IMR-90 (cell line): ENCODE results near the gene CUL9. TPM values are rescaled to one million over a fixed set of nuclear protein-coding genes. Genes with fewer than 3 reads are reported as not detected.

ENCODE experiments used
- ATAC-seq: fragments of 200-7000 bp; cut with Tn5 transposase; 2 replicates; pipeline ENCODE4 v1.9.1; 2020; ENCODE audit warnings: low read depth, mild to moderate bottlenecking, moderate library complexity
- BruUV-seq: library from RNA; stranded (reverse); fragments of 400-500 nt; replicated peaks from 2 replicates; lab custom pipeline; 2021; lab: Mats Ljungman, UMichigan
- CTCF ChIA-PET: fragments of 300-600 bp; formaldehyde crosslinking; extraction: SDS; loops from one replicate; lab custom pipeline; 2021; ENCODE audit warnings: antibody characterized with exemption; lab: Yijun Ruan, JAX
- POLR2A ChIA-PET: fragments of 300-600 bp; sonication (Branson Sonifier 250); formaldehyde crosslinking; loops from one replicate; lab custom pipeline; 2022; ENCODE audit warnings: antibody characterized with exemption; ENCODE audit not compliant: unreplicated experiment; lab: Charles Lee
- DNase-seq: peaks from one replicate; pipeline ENCODE4 v3.0.0; 2013
- H2AFZ ChIP-seq: replicated peaks from 2 replicates; pipeline ENCODE3; 2013; ENCODE audit warnings: low read length, mild to moderate bottlenecking; ENCODE audit not compliant: poor library complexity
- H2AK5ac ChIP-seq: 2 replicates; pipeline ENCODE4 v1.6.1; 2013; ENCODE audit warnings: low read depth, low read length, inconsistent platforms
- H2AK9ac ChIP-seq: replicated peaks from 2 replicates; pipeline ENCODE3; 2013; ENCODE audit warnings: mild to moderate bottlenecking, low read depth, low read length, moderate library complexity; ENCODE audit not compliant: poor library complexity
- H2BK120ac ChIP-seq: 2 replicates; pipeline ENCODE4 v1.6.1; 2013; ENCODE audit warnings: low read depth, low read length, inconsistent platforms
- H2BK15ac ChIP-seq: 3 replicates; pipeline ENCODE4 v1.6.1; 2013; ENCODE audit warnings: low read depth, low read length, inconsistent platforms
- H2BK20ac ChIP-seq: 2 replicates; pipeline ENCODE4 v1.6.1; 2013; ENCODE audit warnings: low read depth, mild to moderate bottlenecking, inconsistent platforms, low read length, moderate library complexity
- H2BK5ac ChIP-seq: 2 replicates; pipeline ENCODE4 v1.6.1; 2013; ENCODE audit warnings: mild to moderate bottlenecking, low read depth, low read length, inconsistent platforms; ENCODE audit not compliant: poor library complexity, severe bottlenecking
- H3K14ac ChIP-seq: replicated peaks from 2 replicates; pipeline ENCODE4 v1.6.1; 2013; ENCODE audit warnings: low read depth, low read length, inconsistent platforms
- H3K18ac ChIP-seq: 2 replicates; pipeline ENCODE4 v1.6.1; 2013; ENCODE audit warnings: low read depth, low read length, control low read depth
- H3K23ac ChIP-seq: 2 replicates; pipeline ENCODE4 v1.6.1; 2013; ENCODE audit warnings: low read depth, low read length, inconsistent platforms
- H3K27ac ChIP-seq: 2 replicates; pipeline ENCODE4 v1.5.1; 2013; ENCODE audit warnings: mild to moderate bottlenecking, control low read depth, low read length; ENCODE audit not compliant: insufficient read depth
- H3K27me3 ChIP-seq: 2 replicates; pipeline ENCODE4 v1.6.1; 2013; ENCODE audit warnings: low read length; ENCODE audit not compliant: control insufficient read depth, insufficient read depth
- H3K36me3 ChIP-seq: 2 replicates; pipeline ENCODE4 v1.6.1; 2013; ENCODE audit warnings: low read length, mixed read lengths; ENCODE audit not compliant: control insufficient read depth, insufficient read depth
- H3K4ac ChIP-seq: 2 replicates; pipeline ENCODE4 v1.6.1; 2013; ENCODE audit warnings: low read depth, low read length, inconsistent platforms
- H3K4me1 ChIP-seq: 2 replicates; pipeline ENCODE4 v1.6.1; 2013; ENCODE audit warnings: low read length, mixed read lengths; ENCODE audit not compliant: control insufficient read depth, insufficient read depth
- H3K4me2 ChIP-seq: 2 replicates; pipeline ENCODE4 v1.6.1; 2013; ENCODE audit warnings: low read depth, mild to moderate bottlenecking, control low read depth, low read length, moderate library complexity
- H3K4me3 ChIP-seq: 2 replicates; pipeline ENCODE4 v1.5.1; 2013; ENCODE audit warnings: low read depth, mild to moderate bottlenecking, control low read depth, low read length, moderate library complexity; ENCODE audit not compliant: insufficient read depth
- H3K56ac ChIP-seq: 2 replicates; pipeline ENCODE4 v1.6.1; 2013; ENCODE audit warnings: low read length, inconsistent platforms; ENCODE audit not compliant: insufficient read depth; ENCODE audit errors: extremely low read depth
- H3K79me1 ChIP-seq, 2 experiments: 2 replicates each; pipeline ENCODE4 v1.6.1; 2013; ENCODE audit warnings: low read length in 2 of 2, inconsistent platforms in 1 of 2, low read depth in 1 of 2
- H3K9ac ChIP-seq: 2 replicates; pipeline ENCODE4 v1.6.1; 2013; ENCODE audit warnings: low read depth, low read length, control low read depth
- H3K9me1 ChIP-seq: 2 replicates; pipeline ENCODE4 v1.6.1; 2013; ENCODE audit warnings: low read length, inconsistent platforms; ENCODE audit not compliant: insufficient read depth
- H3K9me3 ChIP-seq: 2 replicates; pipeline ENCODE4 v1.6.1; 2013; ENCODE audit warnings: low read length; ENCODE audit not compliant: control insufficient read depth, insufficient read depth
- H4K20me1 ChIP-seq: 2 replicates; pipeline ENCODE4 v1.6.1; 2013; ENCODE audit warnings: low read length, inconsistent platforms; ENCODE audit not compliant: insufficient read depth
- H4K5ac ChIP-seq: 2 replicates; pipeline ENCODE4 v1.6.1; 2013; ENCODE audit warnings: mild to moderate bottlenecking, low read depth, low read length, control low read depth
- H4K8ac ChIP-seq, 2 experiments: 2 replicates each; pipeline ENCODE4 v1.6.1; 2013; ENCODE audit warnings: low read depth in 2 of 2, low read length in 2 of 2, control low read depth in 1 of 2, inconsistent platforms in 1 of 2
- H4K91ac ChIP-seq: 2 replicates; pipeline ENCODE4 v1.6.1; 2013; ENCODE audit warnings: low read depth, low read length, inconsistent platforms; ENCODE audit not compliant: insufficient read depth
- ELK1 ChIP-seq: fragments of 150-350 bp; IDR thresholded peaks from 2 replicates; pipeline ENCODE4 v1.6.1; 2016; ENCODE audit warnings: low read depth, mild to moderate bottlenecking, low read length, moderate library complexity, borderline replicate concordance
- MAFK ChIP-seq: IDR thresholded peaks from 2 replicates; pipeline ENCODE4 v1.6.1; 2012; ENCODE audit warnings: low read depth, low read length, improper control_type of control experiment
- MAZ ChIP-seq: IDR thresholded peaks from 2 replicates; pipeline ENCODE4 v1.6.1; 2012; ENCODE audit warnings: low read depth, mild to moderate bottlenecking, low read length, improper control_type of control experiment, moderate library complexity, borderline replicate concordance
- MXI1 ChIP-seq: IDR thresholded peaks from 2 replicates; pipeline ENCODE4 v1.6.1; 2012; ENCODE audit warnings: low read depth, mild to moderate bottlenecking, low read length, moderate library complexity, borderline replicate concordance
- RAD21 ChIP-seq: IDR thresholded peaks from 2 replicates; pipeline ENCODE4 v1.6.1; 2012; ENCODE audit warnings: low read length, improper control_type of control experiment
- RCOR1 ChIP-seq: IDR thresholded peaks from 2 replicates; pipeline ENCODE4 v1.6.1; 2012; ENCODE audit warnings: mild to moderate bottlenecking, low read length, improper control_type of control experiment; ENCODE audit not compliant: insufficient replicate concordance
- SMC3 ChIP-seq: fragments of 150-350 bp; IDR thresholded peaks from 2 replicates; pipeline ENCODE4 v1.6.1; 2016; ENCODE audit warnings: low read depth, mild to moderate bottlenecking, antibody characterized with exemption, low read length, moderate library complexity
- WGBS, 2 experiments: methylation state at CpG; one replicate each; pipeline versions ENCODE4 v1.1.5 to v1.1.7; 2013; ENCODE audit warnings: missing lambda C conversion rate in 2 of 2; ENCODE audit not compliant: insufficient read length in 1 of 2; ENCODE audit errors: extremely low coverage in 2 of 2; 5-methylcytosine and 5-hydroxymethylcytosine counted together
- dilution Hi-C: fragments of 300-500 bp; cut with HindIII; formaldehyde crosslinking; loops from one replicate; pipeline ENCODE4 v1.14.3; 2018; ENCODE audit warnings: low sequenced_read_pairs; ENCODE audit not compliant: unreplicated experiment
- in situ Hi-C: fragments of 300-500 bp; cut with MboI; formaldehyde crosslinking; loops from 3 replicates; pipeline ENCODE4 v1.14.3; 2019; ENCODE audit warnings: low sequenced_read_pairs, inconsistent platforms, mixed read lengths
- intact Hi-C: fragments of 100-400 bp; cut with micrococcal nuclease; formaldehyde crosslinking; loops from 2 replicates; pipeline ENCODE4 v1.10.0; 2022
- polyA plus RNA-seq, 3 experiments: library from polyadenylated mRNA; depleted of rRNA; stranded (reverse); fragments of >200 nt; gene quantifications; 2 replicates each; pipeline ENCODE4 v1.2.3, GENCODE V29; 2012; ENCODE audit warnings: low replicate concordance in 1 of 3
- total RNA-seq: library from RNA; depleted of rRNA; stranded (reverse); fragments of >200 nt; gene quantifications from 2 replicates; pipeline ENCODE4 v1.2.3, GENCODE V29; 2012

Gene CUL9
- total and polyA plus RNA-seq, 2 of the 4 experiments (the other 2 are of a cell fraction) = 7.7 to 19.5 TPM

GRCh38 chr6:43176423-43176786 is 5.6 kb upstream of the CUL9 start:
- Histone ChIP-seq H3K14ac (no peak overlapping the region), H2BK120ac (no peak overlapping the region), H3K4me3 (no peak overlapping the region), H3K9me3 (no peaks in the 10 kb centered on the region), H3K36me3 (peaks cover 45% of the 10 kb centered on the region), H3K18ac (no peak overlapping the region), H3K23ac (no peak overlapping the region), H3K9ac (no peak overlapping the region), H4K20me1 (peaks cover 40% of the 10 kb centered on the region), H2AK9ac (no peak overlapping the region), H2BK20ac (no peak overlapping the region), H3K27me3 (no peaks in the 10 kb centered on the region), H3K27ac (peak overlapping the region; percentile 5; the same call in 1 of the 2 replicates), H3K56ac (no peak overlapping the region), H2BK15ac (no peak overlapping the region), H3K4me1 (peaks cover 15% of the 10 kb centered on the region), H3K4me2 (no peak overlapping the region), H4K91ac (no peak overlapping the region), H3K9me1 (peaks cover 15% of the 10 kb centered on the region), H3K4ac (no peak overlapping the region), H2BK5ac (no peak overlapping the region), H2AK5ac (no peak overlapping the region), H3K79me1 (peaks cover 20 to 65% of the 10 kb centered on the region in 2 experiments), H2AFZ (peak overlapping the region; percentile 46), H4K8ac (no peak overlapping the region; a peak in 1 of 4 replicates), H4K5ac (no peak overlapping the region)
- no peak for DNase-seq
- in situ Hi-C loops (no loop called here), dilution Hi-C loops (no loop called here), intact Hi-C loops (no loop called here)
- 94% methylated on average over 2 of the region's 6 CpGs; no CpG with 5 or more reads in 1 of the 2 experiments for WGBS, 2 experiments
- ChIA-PET CTCF (no interaction called here), POLR2A (no interaction called here)
- TF ChIP-seq ELK1 (no peak), RAD21 (no peak), MAFK (no peak), MXI1 (no peak), RCOR1 (no peak), MAZ (no peak), SMC3 (no peak)
- ATAC-seq = no peak
- BruUV-seq = no TSS peak
